ENCODE data around the gene VPS33B. TPM values are rescaled to one million over a fixed set of nuclear protein-coding genes. Genes with fewer than 3 reads are reported as not detected.

The VPS33B gene
- total RNA-seq, 1 donor from 2014 or later = 10.7 TPM

DNA sequence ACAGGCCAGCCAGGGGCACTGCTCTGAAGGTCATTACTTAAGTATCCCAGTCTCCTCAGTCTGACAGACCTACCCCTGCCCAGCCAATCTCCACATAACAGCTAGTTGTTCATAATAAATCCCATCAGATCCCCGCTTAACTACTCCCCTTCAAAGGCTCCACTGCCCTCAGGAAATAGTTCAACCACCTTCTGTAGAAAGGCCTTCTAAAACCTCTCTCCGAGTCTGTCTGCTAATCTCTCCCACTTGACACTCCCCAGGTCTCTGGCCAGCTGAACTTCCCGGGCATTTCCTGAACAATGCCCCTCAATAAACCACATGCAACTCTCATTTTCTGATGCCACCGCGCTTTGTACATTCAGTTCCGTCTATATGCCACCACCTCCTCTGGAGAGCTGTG is 34.1 kb downstream of the VPS33B start:
- H3K4me3 Mint-ChIP-seq (ENCODE audit: unreplicated experiment) = peak overlapping the region; percentile 8
- no peak for TF ChIP-seq CTCF (IDR thresholded peaks at IDR 0.05)
- no peak for DNase-seq (ENCODE audit: low spot score)
- H3K4me1 Mint-ChIP-seq (ENCODE audit: low read depth) = peaks cover 32% of the 10 kb centered on the region
- no peaks in the 10 kb centered on the region for H3K27me3 Mint-ChIP-seq (ENCODE audit: low read depth)
- peak overlapping the region; percentile 69 for H3K27ac Mint-ChIP-seq (ENCODE audit: unreplicated experiment)
- H3K36me3 Mint-ChIP-seq (ENCODE audit: low read depth) = no peaks in the 10 kb centered on the region
- H3K9me3 Mint-ChIP-seq (ENCODE audit: low read depth) = no peaks in the 10 kb centered on the region

DNA sequence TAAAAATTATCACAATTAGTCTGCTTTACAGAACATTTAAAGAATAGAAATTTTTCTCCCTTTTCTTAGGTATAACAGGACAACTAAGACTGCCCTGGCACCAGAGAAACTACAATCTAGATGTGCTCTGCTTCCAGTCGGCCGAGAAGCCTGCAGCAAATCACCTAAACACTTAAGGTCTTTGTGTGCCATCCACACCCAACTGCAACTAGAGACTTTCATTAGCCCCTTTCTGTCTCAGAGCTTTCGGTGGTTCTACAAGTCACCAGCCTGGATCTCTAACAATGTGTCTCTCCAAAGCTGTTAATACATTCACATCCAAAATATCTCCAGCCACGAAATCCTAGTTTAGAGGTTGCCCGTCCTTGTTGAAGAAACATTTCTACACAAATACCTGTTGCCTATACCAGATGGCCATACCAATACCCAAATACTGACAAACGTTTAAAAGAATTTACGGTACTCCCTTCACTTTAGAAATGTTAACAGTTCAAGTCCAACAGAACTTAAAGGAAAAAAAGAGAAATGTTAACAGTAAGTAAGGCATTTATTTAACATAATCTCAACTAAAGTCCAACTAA is 34.7 kb downstream of the VPS33B start:
- Mint-ChIP-seq H3K4me1 (ENCODE audit: low read depth) (peaks cover 26% of the 10 kb centered on the region), H3K27me3 (ENCODE audit: low read depth) (no peaks in the 10 kb centered on the region), H3K4me3 (ENCODE audit: unreplicated experiment) (no peak overlapping the region), H3K36me3 (ENCODE audit: low read depth) (peaks cover 2% of the 10 kb centered on the region), H3K27ac (ENCODE audit: unreplicated experiment) (peak overlapping the region; percentile 28), H3K9me3 (ENCODE audit: low read depth) (no peaks in the 10 kb centered on the region)
- DNase-seq (ENCODE audit: low spot score) = no peak
- no peak for TF ChIP-seq CTCF (IDR thresholded peaks at IDR 0.05)

GRCh38 chr15:90986790-90987507 is 35.4 kb downstream of the VPS33B start:
- Mint-ChIP-seq H3K9me3 (ENCODE audit: low read depth) (no peaks in the 10 kb centered on the region), H3K27me3 (ENCODE audit: low read depth) (no peaks in the 10 kb centered on the region), H3K36me3 (ENCODE audit: low read depth) (peaks cover 2% of the 10 kb centered on the region), H3K27ac (ENCODE audit: unreplicated experiment) (no peak overlapping the region), H3K4me1 (ENCODE audit: low read depth) (peaks cover 22% of the 10 kb centered on the region), H3K4me3 (ENCODE audit: unreplicated experiment) (no peak overlapping the region)
- no peak for TF ChIP-seq CTCF (IDR thresholded peaks at IDR 0.05)
- DNase-seq (ENCODE audit: low spot score) = no peak

DNA sequence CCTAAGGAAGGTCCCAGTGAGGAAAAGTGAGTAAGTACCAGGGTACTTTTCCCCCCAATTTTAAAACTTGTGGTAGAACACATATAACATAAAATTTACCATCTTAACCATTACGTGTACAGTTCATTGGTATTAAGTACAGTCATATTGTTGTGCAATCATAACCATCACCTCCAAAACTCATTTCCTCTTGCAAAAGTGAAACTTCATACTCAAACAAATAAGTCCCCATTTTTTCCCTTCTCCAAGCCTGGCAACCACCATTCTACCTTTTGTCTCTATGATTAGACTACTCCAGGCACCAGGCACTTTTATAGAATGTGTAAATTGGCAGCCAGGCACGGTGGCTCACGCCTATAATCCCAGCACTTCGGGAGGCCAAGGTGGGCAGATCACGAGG is 40.3 kb downstream of the VPS33B start:
- peaks cover 2% of the 10 kb centered on the region for H3K4me1 Mint-ChIP-seq (ENCODE audit: low read depth)
- H3K27me3 Mint-ChIP-seq (ENCODE audit: low read depth) = no peaks in the 10 kb centered on the region
- TF ChIP-seq CTCF (IDR thresholded peaks at IDR 0.05) = no peak
- DNase-seq (ENCODE audit: low spot score) = no peak
- no peaks in the 10 kb centered on the region for H3K9me3 Mint-ChIP-seq (ENCODE audit: low read depth)
- no peak overlapping the region for H3K4me3 Mint-ChIP-seq (ENCODE audit: unreplicated experiment)
- H3K36me3 Mint-ChIP-seq (ENCODE audit: low read depth) = peaks cover 11% of the 10 kb centered on the region
- no peak overlapping the region for H3K27ac Mint-ChIP-seq (ENCODE audit: unreplicated experiment)

DNA sequence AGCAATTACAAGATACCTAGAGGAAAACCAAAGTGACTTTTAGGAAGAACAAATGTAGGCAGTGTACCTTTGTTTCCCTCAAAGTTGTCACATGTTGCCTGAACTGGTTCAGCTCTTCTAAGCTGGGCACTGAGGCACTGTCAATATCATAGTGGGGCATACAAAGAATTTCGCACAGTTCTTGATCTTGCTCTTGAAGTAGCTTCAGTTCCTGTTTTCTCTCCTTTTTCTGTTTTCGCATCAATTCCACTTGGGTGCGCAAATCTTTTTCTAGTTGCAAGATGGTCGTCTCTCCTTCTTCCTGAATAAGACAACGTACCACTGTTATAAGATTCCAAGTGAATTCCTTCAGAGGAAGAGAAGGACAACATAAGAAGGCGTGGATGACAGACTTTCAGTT is 40.7 kb downstream of the VPS33B start:
- Mint-ChIP-seq H3K9me3 (ENCODE audit: low read depth) (no peaks in the 10 kb centered on the region), H3K27me3 (ENCODE audit: low read depth) (no peaks in the 10 kb centered on the region), H3K4me1 (ENCODE audit: low read depth) (no peaks in the 10 kb centered on the region), H3K36me3 (ENCODE audit: low read depth) (peaks cover 11% of the 10 kb centered on the region), H3K4me3 (ENCODE audit: unreplicated experiment) (no peak overlapping the region), H3K27ac (ENCODE audit: unreplicated experiment) (no peak overlapping the region)
- TF ChIP-seq CTCF (IDR thresholded peaks at IDR 0.05) = no peak
- DNase-seq (ENCODE audit: low spot score) = no peak
